RWPE2 (cell line): ENCODE data around the gene NRTN.
"Not testable (repeated sequence)": the region's sequence is repeated elsewhere in the genome, so short reads cannot be mapped to it uniquely, and the experiment has no call there.

Experiments used
- ATAC-seq: fragments of 200-7000 bp; cut with Tn5 transposase; 3 replicates; pipeline ENCODE4 v1.9.1; 2021; ENCODE audit warnings: low read depth
- DNase-seq: peaks from one replicate; pipeline ENCODE4 v3.0.0-alpha.2; 2020; ENCODE audit warnings: low spot score
- H3K27ac ChIP-seq: fragments of 450-650 bp; 2 replicates; pipeline ENCODE4 v1.5.1; 2017; ENCODE audit warnings: mild to moderate bottlenecking; ENCODE audit not compliant: poor library complexity, severe bottlenecking
- H3K27me3 ChIP-seq: fragments of 250-450 bp; sonication (Bioruptor Pico); 2 replicates; pipeline ENCODE4 v1.5.1; 2021; ENCODE audit warnings: mild to moderate bottlenecking, moderate library complexity; ENCODE audit not compliant: insufficient read depth, poor library complexity, severe bottlenecking
- H3K36me3 ChIP-seq: fragments of 250-450 bp; sonication (Bioruptor Pico); 2 replicates; pipeline ENCODE4 v1.5.1; 2020; ENCODE audit warnings: low read depth, mild to moderate bottlenecking, moderate library complexity
- H3K4me1 ChIP-seq: fragments of 250-450 bp; sonication (Bioruptor Pico); 2 replicates; pipeline ENCODE4 v1.5.1; 2021; ENCODE audit warnings: mild to moderate bottlenecking, moderate library complexity; ENCODE audit not compliant: insufficient read depth, poor library complexity, severe bottlenecking
- H3K4me3 ChIP-seq: fragments of 250-450 bp; sonication (Bioruptor Pico); 2 replicates; pipeline ENCODE4 v1.5.1; 2021; ENCODE audit warnings: mild to moderate bottlenecking, moderate library complexity; ENCODE audit not compliant: severe bottlenecking
- H3K9me3 ChIP-seq: fragments of 250-450 bp; sonication (Bioruptor Pico); 2 replicates; pipeline ENCODE4 v1.5.1; 2021; ENCODE audit warnings: mild to moderate bottlenecking, moderate library complexity; ENCODE audit not compliant: severe bottlenecking
- CTCF ChIP-seq: fragments of 450-650 bp; IDR thresholded peaks from one replicate; pipeline ENCODE4 v1.5.1; 2017; ENCODE audit warnings: mild to moderate bottlenecking, moderate library complexity; ENCODE audit not compliant: poor library complexity, severe bottlenecking

NRTN gene

GRCh38 chr19:5867201-5868136 is 62.6 kb downstream of the NRTN start:
- no peaks in the 10 kb centered on the region for H3K9me3 ChIP-seq
- no peaks in the 10 kb centered on the region for H3K36me3 ChIP-seq
- H3K27ac ChIP-seq: no peak overlapping the region
- no peak overlapping the region for H3K4me3 ChIP-seq
- H3K27me3 ChIP-seq: no peaks in the 10 kb centered on the region
- H3K4me1 ChIP-seq: no peaks in the 10 kb centered on the region
- ATAC-seq (no peak), DNase-seq (no peak)
- no peak for TF ChIP-seq CTCF

- Histone ChIP-seq H3K9me3 (no peaks in the 10 kb centered on the region), H3K27ac (no peak overlapping the region), H3K4me1 (no peaks in the 10 kb centered on the region), H3K4me3 (no peak overlapping the region), H3K36me3 (no peaks in the 10 kb centered on the region), H3K27me3 (no peaks in the 10 kb centered on the region)
- no peak for DNase-seq
- no peak for TF ChIP-seq CTCF
- no peak for ATAC-seq
These were observed 66.1 kb downstream of the NRTN start for GRCh38 chr19:5870986-5871394.

GRCh38 chr19:5873617-5874199 is 68.8 kb downstream of the NRTN start:
- no peaks in the 10 kb centered on the region for H3K36me3 ChIP-seq
- H3K4me1 ChIP-seq: no peaks in the 10 kb centered on the region
- no peak for TF ChIP-seq CTCF
- no peak overlapping the region for H3K4me3 ChIP-seq
- H3K27ac ChIP-seq: no peak overlapping the region
- ATAC-seq (no peak), DNase-seq (no peak)
- no peaks in the 10 kb centered on the region for H3K27me3 ChIP-seq
- no peaks in the 10 kb centered on the region for H3K9me3 ChIP-seq

- H3K36me3 ChIP-seq, H3K27ac ChIP-seq, H3K4me1 ChIP-seq, ATAC-seq, H3K4me3 ChIP-seq, DNase-seq, H3K27me3 ChIP-seq, H3K9me3 ChIP-seq: not testable (repeated sequence)
These were observed 69.6 kb downstream of the NRTN start for GRCh38 chr19:5874496-5874895.

- no peak overlapping the region for H3K27ac ChIP-seq
- H3K4me3 ChIP-seq: no peak overlapping the region
- ATAC-seq (no peak), DNase-seq (no peak)
- no peaks in the 10 kb centered on the region for H3K4me1 ChIP-seq
- no peaks in the 10 kb centered on the region for H3K27me3 ChIP-seq
- TF ChIP-seq CTCF: no peak
- no peaks in the 10 kb centered on the region for H3K36me3 ChIP-seq
- H3K9me3 ChIP-seq: no peaks in the 10 kb centered on the region
These were observed 72.6 kb downstream of the NRTN start for GRCh38 chr19:5877427-5877826.
